Immature natural killer cell (primary cell): Measurements from ENCODE around the gene RTN4RL1. TPM values are rescaled to one million over a fixed set of nuclear protein-coding genes. Genes with fewer than 3 reads are reported as not detected.
"Not testable (repeated sequence)": the region's sequence is repeated elsewhere in the genome, so short reads cannot be mapped to it uniquely, and the experiment has no call there.

ENCODE experiments used
- DNase-seq, 3 donors: peaks; one replicate each; pipeline ENCODE4 v3.0.0; 2022; ENCODE audit warnings: mixed read lengths in 1 of 3
- H3K27ac Mint-ChIP-seq, 6 donors: one replicate each; pipeline ENCODE4 v1.8.0; 2020; ENCODE audit warnings: mixed read lengths in 6 of 6, mild to moderate bottlenecking in 5 of 6, inconsistent platforms in 4 of 6, moderate library complexity in 3 of 6
- H3K27me3 Mint-ChIP-seq, 3 donors: one replicate each; pipeline ENCODE4 v1.8.0; 2020 to 2021; ENCODE audit warnings: low read depth in 3 of 3, mild to moderate bottlenecking in 3 of 3, mixed read lengths in 3 of 3, moderate library complexity in 3 of 3, inconsistent platforms in 1 of 3
- H3K36me3 Mint-ChIP-seq, 3 donors: one replicate each; pipeline ENCODE4 v1.8.0; 2020; ENCODE audit warnings: mixed read lengths in 3 of 3, inconsistent platforms in 2 of 3, mild to moderate bottlenecking in 2 of 3
- H3K4me1 Mint-ChIP-seq, 2 donors: one replicate each; pipeline ENCODE4 v1.8.0; 2020; ENCODE audit warnings: inconsistent platforms in 2 of 2, mild to moderate bottlenecking in 2 of 2, mixed read lengths in 2 of 2, moderate library complexity in 1 of 2
- H3K4me3 Mint-ChIP-seq, 5 donors: one replicate each; pipeline ENCODE4 v1.8.0; 2020; ENCODE audit warnings: mild to moderate bottlenecking in 5 of 5, mixed read lengths in 5 of 5, inconsistent platforms in 3 of 5, moderate library complexity in 3 of 5
- H3K9me3 Mint-ChIP-seq, 6 donors: one replicate each; pipeline ENCODE4 v1.8.0; 2020; ENCODE audit warnings: mild to moderate bottlenecking in 6 of 6, mixed read lengths in 6 of 6, inconsistent platforms in 4 of 6, moderate library complexity in 3 of 6
- polyA plus RNA-seq, 3 donors: library from polyadenylated mRNA; unstranded; fragments of 300-500 nt; fragmentation: Illumina TruSeq; gene quantifications; one replicate each; pipeline ENCODE4 v1.2.3, GENCODE V29; 2021

The RTN4RL1 gene
- polyA plus RNA-seq, 3 donors from 2014 or later: 0.37 TPM; not detected in 2

DNA sequence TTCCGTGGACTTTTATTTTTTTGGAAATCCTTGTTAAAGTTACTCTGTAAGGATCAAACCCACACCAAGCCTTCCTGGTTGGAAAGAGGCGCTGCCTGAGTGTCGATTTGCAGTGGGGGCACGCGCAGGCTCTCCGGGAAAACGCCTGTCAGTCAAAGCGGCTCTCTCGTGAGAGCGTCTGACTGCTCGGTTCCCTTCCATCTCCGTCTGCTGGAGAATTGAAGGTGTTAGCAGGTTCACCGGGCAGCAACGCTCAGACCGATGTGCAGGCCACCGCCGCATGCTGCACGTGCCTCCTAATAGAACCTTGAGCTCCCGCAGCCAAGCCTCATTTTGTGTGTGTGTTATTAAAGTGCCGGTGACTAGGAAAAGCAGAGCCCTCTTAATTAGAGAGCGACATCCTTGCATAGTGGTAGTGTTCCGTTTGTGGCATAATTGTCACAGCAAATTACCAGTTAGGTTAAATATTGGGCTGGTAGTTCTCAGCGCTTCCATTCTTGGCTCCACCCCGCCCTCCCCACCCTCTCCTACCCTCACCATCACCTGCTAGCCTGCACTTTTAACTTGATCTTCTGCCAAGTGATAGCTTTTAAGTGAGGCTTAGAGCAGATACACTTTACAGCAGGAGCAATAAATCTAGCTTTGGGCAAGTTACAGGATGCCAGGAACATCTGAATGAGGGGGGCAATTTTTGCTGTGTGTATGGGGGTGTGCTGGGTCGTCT lies 119.8 kb downstream of the RTN4RL1 start:
- H3K4me1 Mint-ChIP-seq: peaks cover 4 to 7% of the 10 kb centered on the region in 2 donors
- H3K36me3 Mint-ChIP-seq: peaks cover 0 to 4% (median 0%) of the 10 kb centered on the region in 3 donors
- DNase-seq: no peak
- no peak overlapping the region for H3K27ac Mint-ChIP-seq
- peaks cover 7 to 32% (median 18%) of the 10 kb centered on the region in 3 donors for H3K27me3 Mint-ChIP-seq
- H3K9me3 Mint-ChIP-seq: no peaks in the 10 kb centered on the region
- no peak overlapping the region for H3K4me3 Mint-ChIP-seq

DNA sequence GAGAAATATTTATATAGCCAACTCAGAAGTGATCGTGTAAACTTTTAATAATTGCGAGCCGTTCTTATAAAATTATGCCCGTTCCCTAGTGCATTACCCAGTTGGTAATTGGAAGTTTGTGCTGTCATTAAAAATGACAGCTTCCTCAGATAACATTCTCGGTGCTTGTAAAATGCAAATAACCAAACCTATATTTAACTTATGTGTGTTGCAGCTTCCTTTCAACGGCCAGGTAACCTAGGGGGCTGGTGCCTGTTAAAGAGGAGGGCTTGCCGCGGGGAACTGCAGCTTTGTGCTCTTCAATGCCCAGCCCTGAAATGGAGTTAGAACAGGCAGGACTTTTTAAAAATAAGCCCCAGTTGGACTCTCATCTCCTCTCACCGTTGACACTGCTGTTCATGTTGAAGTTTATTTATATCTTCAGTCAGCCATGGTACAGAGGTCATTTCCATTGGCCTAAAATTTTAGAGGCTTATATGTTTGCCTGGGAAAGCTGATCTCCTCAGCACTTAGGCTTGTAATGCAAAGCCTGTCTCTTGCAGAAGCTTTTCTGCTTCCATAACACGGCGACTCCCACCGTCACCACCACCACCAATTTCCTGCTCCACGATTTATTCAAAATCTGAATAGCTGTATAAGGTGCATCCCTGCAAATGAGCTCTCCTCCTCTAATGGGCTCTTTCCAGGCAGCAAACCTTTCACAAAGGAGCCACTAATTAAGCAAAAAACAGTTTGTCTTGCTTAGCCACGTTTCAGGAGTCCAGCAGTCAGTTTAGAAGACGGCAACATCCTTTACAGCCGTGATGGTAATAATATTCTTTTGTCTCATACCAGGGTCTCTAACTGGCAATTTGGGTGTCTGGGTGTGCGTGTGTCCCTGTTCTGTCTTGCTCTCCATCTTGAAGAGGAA lies 120.6 kb downstream of the RTN4RL1 start:
- no peak overlapping the region for H3K27ac Mint-ChIP-seq

DNA sequence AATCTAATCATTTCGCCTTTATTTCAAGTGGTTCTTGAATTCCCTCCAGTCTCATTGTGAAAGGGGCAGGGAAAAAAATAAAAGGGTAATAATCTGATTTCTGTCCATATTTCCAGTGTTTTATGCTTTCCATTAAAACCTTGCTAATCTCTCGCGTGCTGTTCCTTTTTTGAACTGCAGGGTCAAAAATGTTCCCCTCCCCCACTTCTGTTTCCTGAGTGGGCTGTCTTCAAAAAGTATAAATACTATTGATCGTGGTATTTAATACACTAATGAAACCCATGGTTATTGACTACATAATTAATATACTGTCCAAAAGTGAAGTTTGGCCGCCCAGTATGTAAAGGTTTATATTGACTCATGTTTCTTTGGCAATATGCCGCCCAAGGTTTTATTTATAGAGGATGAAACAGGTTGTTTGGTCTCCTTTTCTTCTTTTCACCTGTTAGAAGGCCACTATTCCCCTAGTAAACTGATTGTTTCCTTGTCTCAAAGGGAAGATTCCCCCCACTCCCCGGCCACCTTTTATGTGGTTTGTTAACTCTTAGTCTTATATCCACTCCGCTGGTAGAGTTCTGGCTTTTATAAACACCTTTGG lies 125.6 kb downstream of the RTN4RL1 start:
- peaks cover 0 to 3% of the 10 kb centered on the region in 2 donors for H3K4me1 Mint-ChIP-seq
- no peaks in the 10 kb centered on the region for H3K9me3 Mint-ChIP-seq
- H3K4me3 Mint-ChIP-seq: no peak overlapping the region
- H3K27me3 Mint-ChIP-seq: peaks cover 0 to 2% (median 0%) of the 10 kb centered on the region in 3 donors
- H3K27ac Mint-ChIP-seq: peak overlapping the region in 1 of 6 donors; percentile 25
- H3K36me3 Mint-ChIP-seq: peaks cover 18 to 40% (median 36%) of the 10 kb centered on the region in 3 donors
- DNase-seq: no peak

More for the DNA sequence above, 120.6 kb downstream of the RTN4RL1 start:
- peaks cover 4 to 7% of the 10 kb centered on the region in 2 donors for H3K4me1 Mint-ChIP-seq
- no peak overlapping the region for H3K4me3 Mint-ChIP-seq
- DNase-seq: no peak
- peaks cover 7 to 27% (median 18%) of the 10 kb centered on the region in 3 donors for H3K27me3 Mint-ChIP-seq
- peaks cover 0 to 8% (median 4%) of the 10 kb centered on the region in 3 donors for H3K36me3 Mint-ChIP-seq
- H3K9me3 Mint-ChIP-seq: no peaks in the 10 kb centered on the region

DNA sequence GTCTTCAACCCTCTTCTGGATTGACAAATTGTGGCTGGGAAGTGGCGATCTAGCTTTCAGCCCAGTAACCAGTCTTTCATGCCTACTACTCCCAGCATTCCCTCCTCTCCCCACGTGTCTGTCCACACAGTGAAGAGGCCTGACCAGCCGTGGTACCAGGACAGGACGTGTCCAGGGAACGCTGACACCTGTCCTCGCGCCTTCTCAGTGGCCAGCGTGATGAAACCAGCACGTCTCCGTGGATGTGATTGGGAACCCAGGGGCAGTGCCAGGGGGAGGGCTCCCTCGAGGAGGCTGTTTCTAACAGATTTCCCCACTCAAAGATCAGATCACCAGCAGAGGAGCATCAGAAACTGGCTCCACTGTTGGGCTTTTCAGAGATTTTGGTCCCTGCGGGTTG lies 126.3 kb downstream of the RTN4RL1 start:
- Mint-ChIP-seq H3K27me3 (peaks cover 0 to 2% (median 0%) of the 10 kb centered on the region in 3 donors), H3K4me3 (no peak overlapping the region), H3K27ac (no peak overlapping the region), H3K9me3 (no peaks in the 10 kb centered on the region), H3K4me1 (peaks cover 0 to 3% of the 10 kb centered on the region in 2 donors), H3K36me3 (peaks cover 18 to 46% (median 42%) of the 10 kb centered on the region in 3 donors)
- DNase-seq: no peak

DNA sequence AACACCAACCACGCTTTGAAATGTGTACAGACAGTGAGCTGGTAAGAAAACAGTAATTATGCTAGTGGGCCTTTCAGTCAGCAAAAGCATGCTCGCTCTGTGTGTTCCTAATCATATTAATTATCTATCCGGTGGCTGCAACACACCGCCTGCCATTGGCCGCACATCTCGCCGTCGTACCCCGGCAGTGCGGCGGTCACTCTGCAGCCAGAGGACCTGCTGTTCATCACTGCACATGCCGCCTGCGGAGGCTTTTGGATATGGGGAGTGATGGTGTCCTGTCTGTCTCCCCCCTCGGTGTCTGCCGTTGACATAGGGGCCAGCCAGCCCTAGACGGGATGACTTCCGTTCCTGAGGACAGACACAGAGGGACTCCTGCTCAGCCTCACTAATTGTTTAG lies 126.8 kb downstream of the RTN4RL1 start:
- H3K9me3 Mint-ChIP-seq: no peaks in the 10 kb centered on the region
- peaks cover 0 to 3% of the 10 kb centered on the region in 2 donors for H3K4me1 Mint-ChIP-seq
- H3K4me3 Mint-ChIP-seq: no peak overlapping the region
- peaks cover 0 to 2% (median 0%) of the 10 kb centered on the region in 3 donors for H3K27me3 Mint-ChIP-seq
- no peak for DNase-seq
- H3K36me3 Mint-ChIP-seq: peaks cover 18 to 47% (median 44%) of the 10 kb centered on the region in 3 donors
- H3K27ac Mint-ChIP-seq: peak overlapping the region in 1 of 6 donors; percentile 23

DNA sequence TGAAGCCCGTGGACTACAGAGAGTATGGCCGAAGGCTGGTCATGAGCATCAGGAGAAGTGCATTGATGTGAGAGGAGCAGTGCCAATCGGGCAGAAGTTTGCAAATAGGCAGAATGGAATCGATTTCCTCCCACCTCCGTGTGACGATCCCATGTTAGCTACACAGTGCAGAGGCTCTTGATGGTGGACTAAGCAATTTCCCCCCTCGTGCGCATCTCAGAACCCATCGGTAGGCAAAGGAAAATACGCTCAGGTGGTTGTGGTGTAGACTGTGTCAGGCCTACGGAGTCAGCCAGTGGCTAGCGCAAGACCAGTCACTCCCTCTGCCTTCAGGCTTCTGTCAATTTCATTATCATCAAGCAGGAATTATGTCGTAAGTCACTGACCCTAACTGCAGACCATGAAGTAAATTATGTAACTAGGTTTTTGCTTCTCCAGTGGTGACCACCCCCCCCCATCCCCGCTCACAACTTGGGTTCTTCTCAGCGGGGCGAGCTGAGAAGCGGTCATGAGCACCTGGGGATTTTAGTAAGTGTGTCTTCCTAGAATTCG lies 128.0 kb downstream of the RTN4RL1 start:
- Mint-ChIP-seq H3K4me1 (peaks cover 6 to 8% of the 10 kb centered on the region in 2 donors), H3K27me3 (peaks cover 0 to 2% (median 0%) of the 10 kb centered on the region in 3 donors)

DNA sequence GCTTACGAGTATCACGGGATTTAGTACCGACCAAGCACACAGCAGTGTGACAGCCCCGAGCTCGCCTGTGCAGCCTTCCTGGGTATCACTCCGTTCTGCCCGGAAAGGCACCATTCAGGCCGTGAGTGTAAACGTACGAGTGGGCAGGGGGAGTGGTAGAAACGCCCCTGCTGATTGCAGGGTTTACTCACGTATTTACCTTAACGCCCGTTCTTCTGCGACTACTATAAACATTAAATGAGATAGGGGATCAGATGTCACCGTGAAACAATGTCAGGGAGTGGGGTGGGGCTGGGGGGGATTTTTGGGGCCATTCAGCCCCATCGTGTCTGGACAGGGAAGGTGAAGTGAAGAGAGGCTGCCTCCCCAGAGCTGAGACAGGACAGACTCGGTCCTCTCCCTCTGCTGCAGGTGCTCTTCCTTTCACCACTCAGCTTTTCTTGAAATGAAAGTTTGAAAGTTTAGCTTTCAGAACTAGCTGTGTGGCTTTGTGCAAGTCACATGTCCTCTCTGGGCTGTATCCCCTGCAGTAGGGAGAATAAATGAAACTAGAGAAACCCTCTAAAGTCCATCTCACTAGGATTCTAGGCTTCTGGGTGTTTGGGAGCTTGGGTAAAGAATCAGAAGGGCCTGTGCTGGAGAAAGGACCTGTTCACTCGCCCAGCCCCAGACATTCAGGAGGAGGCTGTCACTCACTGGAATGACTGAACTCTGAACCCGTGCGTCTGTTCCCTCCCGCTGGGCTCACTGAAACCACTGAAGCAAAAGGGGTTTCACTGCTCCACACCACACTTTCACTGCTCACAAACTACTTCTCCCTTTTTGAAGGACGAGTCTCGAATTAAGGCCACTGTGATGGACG lies 128.7 kb downstream of the RTN4RL1 start:
- peak overlapping the region in 1 of 6 donors; percentile 35 for H3K27ac Mint-ChIP-seq
- DNase-seq: no peak
- H3K4me3 Mint-ChIP-seq: no peak overlapping the region
- peaks cover 25 to 59% (median 58%) of the 10 kb centered on the region in 3 donors for H3K36me3 Mint-ChIP-seq
- H3K27me3 Mint-ChIP-seq: peaks cover 0 to 2% (median 0%) of the 10 kb centered on the region in 3 donors
- H3K4me1 Mint-ChIP-seq: peaks cover 10 to 15% of the 10 kb centered on the region in 2 donors
- no peaks in the 10 kb centered on the region for H3K9me3 Mint-ChIP-seq

More for the DNA sequence above, 128.0 kb downstream of the RTN4RL1 start:
- Mint-ChIP-seq H3K27ac (peak overlapping the region in 1 of 6 donors; percentile 35), H3K36me3 (peaks cover 25 to 57% (median 56%) of the 10 kb centered on the region in 3 donors), H3K9me3 (no peaks in the 10 kb centered on the region), H3K4me3 (no peak overlapping the region)
- DNase-seq: no peak

DNA sequence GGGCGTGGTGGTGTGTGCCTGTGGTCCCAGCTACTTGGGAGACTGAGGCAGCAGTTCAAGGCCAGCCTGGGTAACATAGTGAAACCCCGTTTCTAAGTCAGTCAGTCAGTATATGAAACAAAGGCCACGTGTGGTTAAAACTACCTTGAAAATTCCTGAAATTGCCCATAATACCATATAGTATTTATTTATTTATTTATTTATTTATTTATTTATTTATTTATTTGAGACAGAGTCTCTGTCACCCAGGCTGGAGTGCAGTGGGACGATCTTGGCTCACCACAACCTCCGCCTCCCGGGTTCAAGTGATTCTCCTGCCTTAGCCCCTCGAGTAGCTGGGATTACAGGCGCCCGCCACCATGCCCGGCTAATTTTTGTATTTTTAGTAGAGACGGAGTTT lies 129.7 kb downstream of the RTN4RL1 start:
- not testable (repeated sequence) for H3K27ac Mint-ChIP-seq, H3K4me3 Mint-ChIP-seq, DNase-seq, H3K9me3 Mint-ChIP-seq, H3K27me3 Mint-ChIP-seq
- Mint-ChIP-seq H3K36me3 (peaks cover 25 to 65% (median 65%) of the 10 kb centered on the region in 3 donors), H3K4me1 (peaks cover 19 to 25% of the 10 kb centered on the region in 2 donors)

DNA sequence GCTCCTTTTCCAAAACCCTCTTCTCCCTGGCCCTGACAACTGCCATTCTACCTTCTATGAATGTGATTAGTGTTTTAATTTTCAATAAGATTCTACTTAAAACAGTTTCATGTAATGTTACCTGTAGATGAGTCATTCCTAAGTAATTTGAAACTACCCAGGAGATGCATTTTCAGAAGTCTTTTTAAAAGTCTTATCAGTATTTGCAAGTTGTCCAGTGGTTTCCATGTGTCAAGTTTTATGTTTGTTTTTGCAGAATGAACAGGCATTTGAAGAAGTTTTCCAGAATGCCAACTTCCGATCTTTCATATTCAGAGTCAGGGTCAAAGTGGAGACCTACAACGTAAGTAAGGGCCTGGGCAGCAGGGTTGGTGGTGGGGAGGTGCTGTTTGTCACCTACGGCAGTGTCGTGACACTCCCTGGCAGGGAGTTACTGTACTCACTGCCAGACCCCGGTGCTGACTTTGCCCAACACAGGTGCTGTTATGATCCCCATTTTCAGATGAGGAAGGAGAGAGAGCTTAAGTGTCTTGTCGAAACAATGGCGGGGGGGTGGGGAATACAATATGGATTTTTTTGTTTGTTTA lies 130.3 kb downstream of the RTN4RL1 start:
- Mint-ChIP-seq H3K27me3 (peaks cover 0 to 8% (median 0%) of the 10 kb centered on the region in 3 donors), H3K4me1 (peaks cover 21 to 25% of the 10 kb centered on the region in 2 donors), H3K4me3 (no peak overlapping the region), H3K27ac (no peak overlapping the region), H3K36me3 (peaks cover 25 to 64% (median 64%) of the 10 kb centered on the region in 3 donors), H3K9me3 (no peaks in the 10 kb centered on the region)
- DNase-seq: no peak

DNA sequence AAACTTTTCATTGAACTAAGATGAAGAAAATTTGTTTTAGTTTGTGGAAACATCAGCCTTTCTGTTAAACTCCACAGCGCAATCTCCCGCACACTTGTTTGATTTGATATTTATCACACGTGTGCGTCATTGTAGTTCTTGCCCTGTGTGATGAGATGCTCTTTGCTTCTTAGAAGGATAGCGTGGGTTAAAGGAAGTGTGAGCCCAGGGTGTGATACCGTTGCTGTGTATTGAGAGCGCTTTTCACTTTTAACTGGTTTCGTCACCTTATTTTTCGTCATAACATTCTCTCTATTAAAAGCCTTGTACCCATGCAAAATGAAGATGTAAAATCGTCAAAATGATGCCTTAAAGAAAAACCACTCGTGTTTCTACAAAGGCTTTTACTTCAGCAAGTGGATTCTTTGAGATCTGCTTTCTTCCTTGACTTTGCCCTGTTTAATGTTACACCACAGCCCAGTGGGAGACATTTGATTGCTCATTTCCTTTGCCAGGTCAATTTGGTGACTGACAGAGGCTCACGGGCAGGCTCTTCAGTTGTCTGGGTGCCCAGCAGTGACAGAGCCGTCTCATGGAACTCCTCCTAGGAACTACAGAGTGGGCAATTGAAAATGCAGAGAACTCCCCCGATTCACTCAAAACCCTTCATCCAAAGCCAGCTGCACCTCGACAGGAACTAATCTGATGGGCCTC lies 134.2 kb downstream of the RTN4RL1 start:
- peak; percentile 73 to 78 (median 77) for DNase-seq
- Mint-ChIP-seq H3K9me3 (no peaks in the 10 kb centered on the region), H3K36me3 (peaks cover 26 to 50% (median 44%) of the 10 kb centered on the region in 3 donors), H3K4me3 (peak overlapping the region; percentile 70 to 82 (median 72)), H3K4me1 (peaks cover 22 to 25% of the 10 kb centered on the region in 2 donors), H3K27me3 (peaks cover 0 to 6% (median 0%) of the 10 kb centered on the region in 3 donors), H3K27ac (peak overlapping the region; percentile 93 to 97 (median 95))

DNA sequence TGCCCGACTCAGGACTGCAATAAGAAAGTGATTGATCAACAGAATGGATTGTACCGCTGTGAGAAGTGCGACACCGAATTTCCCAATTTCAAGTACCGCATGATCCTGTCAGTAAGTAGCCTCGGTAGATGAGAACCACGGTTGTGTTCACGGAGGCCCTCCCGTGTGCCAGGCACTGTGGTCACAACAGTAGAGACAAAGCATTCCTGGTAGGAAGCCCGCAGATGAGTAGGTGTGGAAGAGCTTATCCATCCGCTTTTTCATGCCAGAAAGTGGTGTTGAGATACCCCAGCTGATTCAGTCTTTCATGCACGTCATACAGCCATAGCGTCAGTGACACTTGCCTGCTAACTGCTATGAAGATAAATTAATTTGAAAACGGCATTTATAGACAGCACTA lies 136.4 kb downstream of the RTN4RL1 start:
- H3K9me3 Mint-ChIP-seq: no peaks in the 10 kb centered on the region
- peak overlapping the region in 3 of 6 donors; percentile 27 to 95 (median 38) for H3K27ac Mint-ChIP-seq
- no peak for DNase-seq
- H3K4me3 Mint-ChIP-seq: no peak overlapping the region
- peaks cover 19 to 25% of the 10 kb centered on the region in 2 donors for H3K4me1 Mint-ChIP-seq
- H3K36me3 Mint-ChIP-seq: peaks cover 38 to 55% (median 50%) of the 10 kb centered on the region in 3 donors
- peaks cover 0 to 6% (median 0%) of the 10 kb centered on the region in 3 donors for H3K27me3 Mint-ChIP-seq
